Bronchial epithelial cell (primary cell): Measurements from ENCODE around the gene LHPP. TPM values are rescaled to one million over a fixed set of nuclear protein-coding genes. Genes with fewer than 3 reads are reported as not detected.

ENCODE experiments used
- DNase-seq: peaks from one replicate; pipeline ENCODE4 v3.0.0-alpha.2; 2010; ENCODE audit warnings: low read depth
- FAIRE-seq: peaks from 2 replicates; lab custom pipeline; 2011; peaks lifted over from hg19 to GRCh38; lab: Jason Lieb, UNC
- H3K27me3 ChIP-seq: 2 replicates; pipeline ENCODE4 v1.5.1; 2011; ENCODE audit warnings: low read length; ENCODE audit not compliant: control insufficient read depth, insufficient read depth
- H3K36me3 ChIP-seq: 2 replicates; pipeline ENCODE4 v1.5.1; 2011; ENCODE audit warnings: low read length; ENCODE audit not compliant: control insufficient read depth, insufficient read depth
- H3K4me3 ChIP-seq: 2 replicates; pipeline ENCODE4 v1.5.1; 2011; ENCODE audit warnings: mild to moderate bottlenecking, low read depth, low read length, control low read depth
- total RNA-seq: library from RNA; depleted of rRNA; stranded (reverse); fragments of >200 nt; gene quantifications from 2 replicates; pipeline ENCODE4 v1.2.1, GENCODE V29; 2014
- TF ChIP-seq, protein P1 (sequence below): IDR thresholded peaks from 2 replicates; pipeline ENCODE4 v1.5.1; 2011; ENCODE audit warnings: mild to moderate bottlenecking, moderate library complexity, low read length, control low read depth, inconsistent platforms; ENCODE audit not compliant: insufficient read depth, severe bottlenecking

Gene LHPP
- total RNA-seq, 1 donor from 2014 or later = 14.0 TPM

DNA sequence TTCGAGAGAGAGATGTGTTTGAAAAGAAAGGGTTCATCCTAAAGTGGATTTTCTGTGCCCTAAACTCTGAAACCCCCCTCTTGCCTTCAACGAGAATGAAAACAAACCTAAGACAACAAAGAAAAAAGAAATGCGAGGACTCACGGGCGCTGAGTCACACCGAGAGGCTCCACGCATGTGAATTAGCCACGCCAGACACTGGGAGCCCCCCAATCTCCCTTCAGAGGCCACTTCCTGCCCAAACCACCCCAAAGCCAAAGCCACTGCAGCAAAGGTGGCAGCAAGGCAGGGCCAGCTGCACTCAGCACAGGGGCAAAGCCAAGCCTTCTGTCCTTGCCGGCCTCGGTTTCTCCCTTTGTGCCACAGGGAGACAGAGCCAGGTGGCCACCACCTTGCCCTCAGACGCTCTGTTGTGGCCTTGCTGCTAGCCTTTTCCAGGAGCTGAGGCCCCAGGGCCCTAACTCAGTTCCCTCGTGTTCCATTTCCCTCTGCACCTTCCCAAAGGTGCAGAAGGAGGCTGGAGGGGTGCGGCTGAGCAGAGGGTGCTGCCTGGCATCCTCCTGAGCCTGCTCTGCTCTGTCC lies 189.3 kb downstream of the LHPP start:
- TF ChIP-seq, protein P1, sequence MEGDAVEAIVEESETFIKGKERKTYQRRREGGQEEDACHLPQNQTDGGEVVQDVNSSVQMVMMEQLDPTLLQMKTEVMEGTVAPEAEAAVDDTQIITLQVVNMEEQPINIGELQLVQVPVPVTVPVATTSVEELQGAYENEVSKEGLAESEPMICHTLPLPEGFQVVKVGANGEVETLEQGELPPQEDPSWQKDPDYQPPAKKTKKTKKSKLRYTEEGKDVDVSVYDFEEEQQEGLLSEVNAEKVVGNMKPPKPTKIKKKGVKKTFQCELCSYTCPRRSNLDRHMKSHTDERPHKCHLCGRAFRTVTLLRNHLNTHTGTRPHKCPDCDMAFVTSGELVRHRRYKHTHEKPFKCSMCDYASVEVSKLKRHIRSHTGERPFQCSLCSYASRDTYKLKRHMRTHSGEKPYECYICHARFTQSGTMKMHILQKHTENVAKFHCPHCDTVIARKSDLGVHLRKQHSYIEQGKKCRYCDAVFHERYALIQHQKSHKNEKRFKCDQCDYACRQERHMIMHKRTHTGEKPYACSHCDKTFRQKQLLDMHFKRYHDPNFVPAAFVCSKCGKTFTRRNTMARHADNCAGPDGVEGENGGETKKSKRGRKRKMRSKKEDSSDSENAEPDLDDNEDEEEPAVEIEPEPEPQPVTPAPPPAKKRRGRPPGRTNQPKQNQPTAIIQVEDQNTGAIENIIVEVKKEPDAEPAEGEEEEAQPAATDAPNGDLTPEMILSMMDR = no peak
- Histone ChIP-seq H3K27me3 (no peaks in the 10 kb centered on the region), H3K4me3 (no peak overlapping the region), H3K36me3 (peaks cover 4% of the 10 kb centered on the region)
- FAIRE-seq = no peak
- DNase-seq = no peak

DNA sequence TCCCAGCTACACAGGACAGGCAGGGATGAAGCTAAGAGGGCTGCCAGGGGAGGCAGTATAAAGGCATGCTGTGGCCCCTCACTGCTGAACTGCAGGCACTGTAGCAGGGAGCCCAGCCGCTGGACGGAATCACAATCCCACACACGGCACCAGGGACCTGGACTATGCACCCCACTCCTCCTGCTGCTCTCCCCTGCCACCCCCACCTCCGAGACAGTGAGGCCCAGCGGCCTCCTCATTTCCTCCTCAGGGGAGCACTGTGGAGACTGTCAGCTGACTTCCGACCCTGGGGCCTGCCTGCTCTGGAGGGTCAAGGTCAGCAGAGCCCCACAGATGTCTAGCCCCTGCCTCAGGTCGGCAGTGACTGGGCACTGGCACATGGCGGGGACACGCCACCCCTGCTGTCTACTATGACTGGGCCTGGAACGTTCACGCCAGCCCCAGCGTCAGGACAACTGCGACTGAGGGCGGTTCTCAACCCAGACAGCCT lies 189.8 kb downstream of the LHPP start:
- FAIRE-seq (no peak), DNase-seq (no peak)
- Histone ChIP-seq H3K4me3 (no peak overlapping the region), H3K27me3 (no peaks in the 10 kb centered on the region), H3K36me3 (peaks cover 4% of the 10 kb centered on the region)
- TF ChIP-seq, protein P1 = no peak

DNA sequence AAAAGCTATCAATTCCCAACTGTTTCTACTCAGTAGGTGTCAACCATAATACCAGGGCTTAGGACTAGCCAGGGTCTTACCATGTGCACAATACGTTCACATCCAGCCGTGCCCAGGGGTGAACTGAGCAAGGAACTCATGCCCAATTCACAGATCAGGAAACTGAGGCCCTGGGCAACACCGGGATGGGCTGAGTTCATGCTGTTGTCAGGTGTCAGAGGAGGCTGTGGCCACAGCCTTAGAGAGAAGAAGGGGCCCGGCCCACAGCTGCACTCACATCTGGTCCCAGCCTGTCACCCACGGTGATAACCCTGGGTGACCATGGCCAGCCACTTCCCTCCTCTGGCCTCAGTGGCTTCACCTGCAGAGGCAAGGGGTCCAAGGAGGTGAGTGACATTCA lies 190.6 kb downstream of the LHPP start:
- Histone ChIP-seq H3K36me3 (peaks cover 4% of the 10 kb centered on the region), H3K27me3 (no peaks in the 10 kb centered on the region), H3K4me3 (no peak overlapping the region)
- FAIRE-seq (no peak), DNase-seq (no peak)
- TF ChIP-seq, protein P1 = no peak

DNA sequence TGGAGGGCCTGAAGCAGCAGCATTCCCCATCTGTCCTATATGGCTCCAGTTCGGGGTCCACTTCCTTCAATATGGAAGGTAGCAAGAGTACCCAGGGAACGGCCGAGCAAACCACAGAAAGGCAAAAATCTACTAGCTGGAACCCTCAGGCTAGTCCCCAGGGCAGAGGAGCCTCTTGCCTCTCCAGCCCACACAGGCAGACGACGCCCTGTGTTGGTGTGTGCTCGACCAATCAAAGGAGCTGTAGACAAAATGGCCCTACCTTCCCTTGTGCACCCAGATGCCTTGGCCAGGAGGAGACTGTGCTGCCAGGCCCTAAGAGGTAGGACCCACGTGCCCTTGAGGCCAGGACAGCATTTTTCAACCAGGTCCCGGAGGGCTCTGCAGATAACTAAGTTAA lies 191.1 kb downstream of the LHPP start:
- Histone ChIP-seq H3K4me3 (no peak overlapping the region), H3K27me3 (no peaks in the 10 kb centered on the region), H3K36me3 (peaks cover 4% of the 10 kb centered on the region)
- no peak for FAIRE-seq
- TF ChIP-seq, protein P1 = no peak
- no peak for DNase-seq

DNA sequence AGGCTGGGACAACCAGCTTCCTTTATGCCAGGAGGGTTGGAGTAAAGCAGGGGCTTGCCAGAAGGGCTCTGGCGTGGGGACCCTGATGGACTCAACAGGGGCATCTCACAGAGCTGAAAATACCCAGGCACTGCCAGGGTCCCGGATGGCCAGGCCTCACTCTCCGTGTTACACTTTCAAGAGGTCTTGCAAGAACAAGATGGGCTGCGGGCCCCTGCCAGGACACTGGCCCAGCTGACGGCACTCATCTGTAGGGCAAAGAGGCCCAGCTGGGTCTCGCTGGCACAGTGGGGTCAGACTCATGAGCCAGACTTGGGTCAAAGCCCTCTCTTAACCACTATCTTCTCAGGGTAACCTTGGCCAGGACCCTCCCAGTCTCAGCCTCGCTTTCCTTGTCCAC lies 191.7 kb downstream of the LHPP start:
- peaks cover 4% of the 10 kb centered on the region for H3K36me3 ChIP-seq
- H3K4me3 ChIP-seq = no peak overlapping the region
- FAIRE-seq (no peak), DNase-seq (no peak)
- TF ChIP-seq, protein P1 = no peak
- no peaks in the 10 kb centered on the region for H3K27me3 ChIP-seq
